Esophagus squamous epithelium (tissue), 5 donors: ENCODE measurements around the gene L2HGDH. TPM values are rescaled to one million over a fixed set of nuclear protein-coding genes. Genes with fewer than 3 reads are reported as not detected.

Experiments used
- DNase-seq: peaks from one replicate; lab custom pipeline; 2025; lab: John Stamatoyannopoulos, UW
- H3K27ac ChIP-seq, 4 donors: fragments of 200-600 bp; sonication (generic); one replicate each; pipeline ENCODE4 v1.5.1; 2016 to 2019; ENCODE audit warnings: mild to moderate bottlenecking in 1 of 4
- H3K27me3 ChIP-seq, 4 donors: fragments of 200-600 bp; sonication (generic); 1 replicate in 3 of 4; 2 replicates in 1 of 4; pipeline versions ENCODE4 v1.5.1 to v1.6.0; 2017 to 2021; ENCODE audit warnings: antibody characterized with exemption in 1 of 4
- H3K36me3 ChIP-seq, 3 donors: fragments of 200-600 bp; sonication (generic); one replicate each; pipeline ENCODE4 v1.5.1; 2016 to 2019
- H3K4me1 ChIP-seq, 3 donors: fragments of 200-600 bp; sonication (generic); one replicate each; pipeline ENCODE4 v1.5.1; 2017 to 2019
- H3K4me3 ChIP-seq, 4 donors: fragments of 200-600 bp; sonication (generic); 1 replicate in 3 of 4; 2 replicates in 1 of 4; pipeline ENCODE4 v1.5.1; 2016 to 2019; ENCODE audit warnings: mild to moderate bottlenecking in 2 of 4, moderate library complexity in 1 of 4
- H3K9me3 ChIP-seq, 3 donors: fragments of 200-600 bp; sonication (generic); one replicate each; pipeline ENCODE4 v1.5.1; 2016 to 2019
- CTCF ChIP-seq, 6 experiments: fragments of 450-650 bp in 4 of 6; fragments of 200-600 bp in 2 of 6; sonication (generic) in 2 of 6; IDR thresholded peaks; one replicate each; pipeline ENCODE4 v1.5.1; 2016 to 2019; ENCODE audit warnings: antibody characterized with exemption in 6 of 6, mild to moderate bottlenecking in 4 of 6, moderate library complexity in 4 of 6
- POLR2A ChIP-seq, 4 donors: fragments of 450-650 bp; IDR thresholded peaks; one replicate each; pipeline ENCODE4 v1.6.1; 2017; ENCODE audit warnings: antibody characterized with exemption in 4 of 4, mild to moderate bottlenecking in 4 of 4, moderate library complexity in 3 of 4
- WGBS, 2 donors: methylation state at CpG; one replicate each; pipeline ENCODE4 v1.1.5; 2018; 5-methylcytosine and 5-hydroxymethylcytosine counted together
- intact Hi-C: fragments of 100-400 bp; cut with DNase I; formaldehyde crosslinking; loops from one replicate; pipeline ENCODE4 v1.15.0; 2022
- total RNA-seq, 4 donors: library from RNA; depleted of rRNA; stranded (reverse); fragments of >200 nt; gene quantifications; one replicate each; pipeline ENCODE4 v1.1.0, GENCODE V29; 2016
- donor health status: DM: yes; HTN: yes; CAD: no.

L2HGDH gene
- total RNA-seq, 4 donors from 2014 or later = 6.5 to 14.2 (median 9.3) TPM

GRCh38 chr14:50344116-50344775, 32.2 kb upstream of the L2HGDH start:
- Histone ChIP-seq H3K27ac (peak overlapping the region in 3 of 4 donors; percentile 6 to 26 (median 18)), H3K36me3 (peaks cover 0 to 7% (median 0%) of the 10 kb centered on the region in 3 donors), H3K4me1 (peaks cover 6 to 65% (median 23%) of the 10 kb centered on the region in 3 donors), H3K4me3 (no peak overlapping the region), H3K9me3 (no peaks in the 10 kb centered on the region), H3K27me3 (no peaks in the 10 kb centered on the region)
- TF ChIP-seq POLR2A (IDR thresholded peaks at IDR 0.05) (no peak), CTCF (IDR thresholded peaks at IDR 0.05) (no peak)
- WGBS, 2 donors = 51 to 58% methylated on average over 4 to 5 of the region's 7 CpGs
- no peak for DNase-seq
- intact Hi-C loops = no loop called here

DNA sequence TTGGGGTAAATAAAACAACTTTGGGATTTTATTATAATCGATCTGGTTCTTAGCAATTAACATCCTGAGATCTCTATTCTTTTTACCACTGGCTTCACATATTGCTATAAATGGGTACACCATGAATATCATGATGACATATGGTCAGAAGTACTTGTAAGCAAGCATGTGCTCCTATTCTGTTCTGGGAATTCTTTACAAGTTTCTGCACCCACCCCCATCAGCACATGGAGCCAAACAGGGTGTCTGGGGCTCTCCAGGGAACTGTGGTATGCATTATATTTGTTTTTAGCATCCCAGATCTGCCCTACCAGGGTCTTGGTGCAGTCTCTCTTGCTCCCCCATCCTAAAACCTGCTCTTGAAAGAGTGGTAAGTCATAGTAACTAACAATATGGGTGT, 31.4 kb upstream of the L2HGDH start:
- Histone ChIP-seq H3K9me3 (no peaks in the 10 kb centered on the region), H3K27me3 (no peaks in the 10 kb centered on the region), H3K4me1 (peaks cover 6 to 63% (median 23%) of the 10 kb centered on the region in 3 donors), H3K27ac (peak overlapping the region in 3 of 4 donors; percentile 26 to 77 (median 73)), H3K4me3 (no peak overlapping the region), H3K36me3 (peaks cover 0 to 12% (median 0%) of the 10 kb centered on the region in 3 donors)
- DNase-seq = no peak
- intact Hi-C loops = no loop called here
- WGBS, 2 donors = 56 to 69% methylated on average over 1 of the region's 1 CpG
- TF ChIP-seq CTCF (IDR thresholded peaks at IDR 0.05) (no peak), POLR2A (IDR thresholded peaks at IDR 0.05) (no peak)

DNA sequence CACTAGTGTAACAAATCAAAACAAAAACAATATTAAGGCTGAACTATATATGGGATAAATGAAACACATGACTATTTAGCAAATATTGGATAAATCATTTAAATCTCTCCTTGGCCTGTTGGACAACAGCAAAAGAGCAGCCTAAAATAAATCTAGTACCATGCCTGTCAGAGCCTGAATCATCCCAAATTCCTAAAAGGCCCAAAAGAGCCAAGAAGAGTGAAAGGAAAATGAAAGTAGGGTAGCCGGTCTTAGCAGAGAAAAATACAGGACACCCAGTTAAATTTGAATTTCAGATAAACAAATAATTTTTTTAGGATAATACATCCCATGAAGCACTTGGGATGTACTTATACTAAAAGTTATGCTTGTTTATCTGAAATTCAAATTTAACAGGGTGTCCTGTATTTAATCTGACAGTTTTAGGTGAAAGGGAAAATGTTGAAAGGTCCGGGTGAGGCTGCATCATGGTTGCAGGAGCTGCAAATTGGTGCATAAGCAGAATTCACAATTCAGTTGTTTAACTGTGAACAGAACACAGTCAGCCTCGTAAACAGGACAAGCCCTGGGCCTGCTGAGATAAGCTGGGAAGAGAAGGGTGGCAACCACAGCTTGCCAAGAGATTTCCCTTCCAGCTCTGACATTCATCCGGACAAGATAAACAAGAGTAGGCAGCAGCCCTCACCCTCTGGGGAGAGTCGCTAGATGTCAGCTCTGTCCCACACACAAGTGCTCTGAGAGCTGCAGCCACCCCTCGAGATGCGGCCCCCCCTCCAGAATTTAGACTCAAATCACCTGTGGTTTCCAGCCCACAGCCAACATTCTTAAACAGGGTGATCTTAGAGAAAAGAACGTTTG, 30.4 kb upstream of the L2HGDH start:
- WGBS, 2 donors = 13 to 16% methylated on average over 5 to 8 of the region's 8 CpGs
- TF ChIP-seq CTCF (IDR thresholded peaks at IDR 0.05) (peak in 3 of 6 experiments; percentile 15 to 40 (median 34)), POLR2A (IDR thresholded peaks at IDR 0.05) (no peak)
- H3K9me3 ChIP-seq = no peaks in the 10 kb centered on the region
- peak overlapping the region; percentile 19 to 77 (median 72) for H3K27ac ChIP-seq
- intact Hi-C loops = no loop called here
- peak overlapping the region in 3 of 4 donors; percentile 13 to 54 (median 24) for H3K4me3 ChIP-seq
- no peaks in the 10 kb centered on the region for H3K27me3 ChIP-seq
- no peak for DNase-seq
- H3K36me3 ChIP-seq = peaks cover 0 to 19% (median 0%) of the 10 kb centered on the region in 3 donors
- H3K4me1 ChIP-seq = peaks cover 0 to 53% (median 17%) of the 10 kb centered on the region in 3 donors

DNA sequence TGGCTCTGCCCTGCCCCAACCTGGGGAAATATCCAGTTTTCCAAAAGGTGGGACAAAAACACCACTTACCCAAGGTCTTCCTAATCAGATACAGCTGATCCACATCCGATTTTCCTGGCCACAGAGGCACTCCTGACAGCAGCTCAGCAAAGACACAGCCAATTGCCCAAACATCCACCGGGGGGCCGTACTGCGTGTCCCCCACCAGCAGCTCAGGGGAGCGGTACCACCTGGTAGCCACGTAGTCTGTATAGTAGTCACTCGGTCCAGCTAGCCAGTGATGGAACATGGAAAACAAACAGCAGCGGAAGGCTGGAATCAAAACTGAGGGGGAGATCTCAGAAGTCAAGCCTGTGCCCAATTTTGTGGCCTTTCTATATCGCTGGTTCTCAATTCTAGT, 28.9 kb upstream of the L2HGDH start:
- no peaks in the 10 kb centered on the region for H3K9me3 ChIP-seq
- H3K36me3 ChIP-seq = peaks cover 0 to 19% (median 0%) of the 10 kb centered on the region in 3 donors
- 93 to 94% methylated on average over 7 to 8 of the region's 9 CpGs for WGBS, 2 donors
- no peak overlapping the region for H3K27ac ChIP-seq
- peaks cover 0 to 54% (median 15%) of the 10 kb centered on the region in 3 donors for H3K4me1 ChIP-seq
- no peak for DNase-seq
- H3K4me3 ChIP-seq = no peak overlapping the region
- intact Hi-C loops = no loop called here
- no peaks in the 10 kb centered on the region for H3K27me3 ChIP-seq
- TF ChIP-seq CTCF (IDR thresholded peaks at IDR 0.05) = no peak
- no peak for TF ChIP-seq POLR2A (IDR thresholded peaks at IDR 0.05)

- Histone ChIP-seq H3K4me1 (peaks cover 0 to 56% (median 22%) of the 10 kb centered on the region in 3 donors), H3K4me3 (no peak overlapping the region), H3K27ac (no peak overlapping the region), H3K27me3 (no peaks in the 10 kb centered on the region), H3K36me3 (peaks cover 0 to 19% (median 0%) of the 10 kb centered on the region in 3 donors), H3K9me3 (no peaks in the 10 kb centered on the region)
- WGBS, 2 donors = 90 to 91% methylated on average over 5 of the region's 5 CpGs
- no peak for DNase-seq
- no peak for TF ChIP-seq POLR2A (IDR thresholded peaks at IDR 0.05)
- no peak for TF ChIP-seq CTCF (IDR thresholded peaks at IDR 0.05)
- intact Hi-C loops = no loop called here
These were observed 28.0 kb upstream of the L2HGDH start for GRCh38 chr14:50340045-50340444.
